Hepatocyte (in vitro differentiated cells): ENCODE data around the gene MON2.

Experiments used
- EZH2 ChIP-seq: fragments of 200-600 bp; sonication (generic); IDR thresholded peaks from 2 replicates; pipeline ENCODE4 v1.6.1; 2016; ENCODE audit warnings: antibody characterized with exemption, mild to moderate bottlenecking, borderline replicate concordance
- TF ChIP-seq, protein P1 (sequence below): fragments of 200-600 bp; sonication (generic); IDR thresholded peaks from 2 replicates; pipeline ENCODE4 v1.5.1; 2016; ENCODE audit warnings: antibody characterized with exemption, mild to moderate bottlenecking; ENCODE audit not compliant: poor library complexity

DNA sequence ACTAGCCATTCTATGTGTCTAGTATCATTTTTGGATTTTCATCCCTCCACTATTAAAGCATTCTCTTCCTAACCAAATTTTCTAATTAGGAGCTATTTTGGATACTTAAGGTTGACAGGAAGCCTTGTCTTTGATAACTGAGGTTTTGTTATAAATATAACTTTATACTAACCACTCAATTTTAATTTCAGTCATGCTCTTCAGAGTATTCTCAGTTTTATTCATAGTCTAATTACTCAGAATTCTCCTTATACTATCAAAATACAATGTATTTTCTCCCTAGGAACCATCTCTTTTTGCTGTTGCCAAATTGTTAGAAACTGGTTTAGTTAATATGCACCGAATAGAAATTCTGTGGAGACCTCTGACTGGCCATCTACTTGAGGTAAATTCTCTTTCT lies 76.2 kb downstream of the MON2 start:
- TF ChIP-seq, protein P1, sequence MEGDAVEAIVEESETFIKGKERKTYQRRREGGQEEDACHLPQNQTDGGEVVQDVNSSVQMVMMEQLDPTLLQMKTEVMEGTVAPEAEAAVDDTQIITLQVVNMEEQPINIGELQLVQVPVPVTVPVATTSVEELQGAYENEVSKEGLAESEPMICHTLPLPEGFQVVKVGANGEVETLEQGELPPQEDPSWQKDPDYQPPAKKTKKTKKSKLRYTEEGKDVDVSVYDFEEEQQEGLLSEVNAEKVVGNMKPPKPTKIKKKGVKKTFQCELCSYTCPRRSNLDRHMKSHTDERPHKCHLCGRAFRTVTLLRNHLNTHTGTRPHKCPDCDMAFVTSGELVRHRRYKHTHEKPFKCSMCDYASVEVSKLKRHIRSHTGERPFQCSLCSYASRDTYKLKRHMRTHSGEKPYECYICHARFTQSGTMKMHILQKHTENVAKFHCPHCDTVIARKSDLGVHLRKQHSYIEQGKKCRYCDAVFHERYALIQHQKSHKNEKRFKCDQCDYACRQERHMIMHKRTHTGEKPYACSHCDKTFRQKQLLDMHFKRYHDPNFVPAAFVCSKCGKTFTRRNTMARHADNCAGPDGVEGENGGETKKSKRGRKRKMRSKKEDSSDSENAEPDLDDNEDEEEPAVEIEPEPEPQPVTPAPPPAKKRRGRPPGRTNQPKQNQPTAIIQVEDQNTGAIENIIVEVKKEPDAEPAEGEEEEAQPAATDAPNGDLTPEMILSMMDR = no peak
- TF ChIP-seq EZH2 = no peak
